HepG2 (cell line): ENCODE measurements around the gene RSAD2. TPM values are rescaled to one million over a fixed set of nuclear protein-coding genes. Genes with fewer than 3 reads are reported as not detected.

Experiments used
- ARID5B ChIP-seq: IDR thresholded peaks from 2 replicates; pipeline ENCODE4 v1.4.0; 2020; ENCODE audit warnings: mild to moderate bottlenecking, missing genetic modification reagents
- CEBPG ChIP-seq: IDR thresholded peaks from 2 replicates; pipeline ENCODE4 v1.6.1; 2016
- CREB1 ChIP-seq, 2 experiments: fragments of 450-650 bp in 1 of 2; IDR thresholded peaks; 2 replicates each; pipeline ENCODE4 v1.6.1; 2016 to 2017; ENCODE audit warnings: control low read depth in 1 of 2, mild to moderate bottlenecking in 1 of 2, missing compliant biosample characterization in 1 of 2, missing genetic modification characterization in 1 of 2
- E2F5 ChIP-seq: sonication (generic); formaldehyde crosslinking; conservative IDR thresholded peaks from 2 replicates; pipeline ENCODE4 v1.4.0; 2020; ENCODE audit warnings: missing genetic modification reagents
- ERF ChIP-seq: IDR thresholded peaks from 2 replicates; pipeline ENCODE4 v1.6.1; 2018; ENCODE audit warnings: missing biosample characterization, missing genetic modification reagents
- FOXO1 ChIP-seq: sonication (generic); formaldehyde crosslinking; IDR thresholded peaks from 2 replicates; pipeline ENCODE4 v1.4.0; 2020; ENCODE audit warnings: missing genetic modification reagents
- NKX3-1 ChIP-seq: sonication (generic); formaldehyde crosslinking; IDR thresholded peaks from 2 replicates; pipeline ENCODE4 v1.5.0; 2020; ENCODE audit warnings: missing genetic modification reagents
- NR1H2 ChIP-seq: sonication (generic); formaldehyde crosslinking; IDR thresholded peaks from 2 replicates; pipeline ENCODE4 v1.8.1; 2022; ENCODE audit warnings: low read depth, missing genetic modification reagents, borderline replicate concordance
- RARA ChIP-seq: IDR thresholded peaks from 2 replicates; pipeline ENCODE4 v1.6.1; 2016; ENCODE audit warnings: missing genetic modification reagents, missing compliant biosample characterization
- RBAK ChIP-seq: sonication (generic); formaldehyde crosslinking; IDR thresholded peaks from 2 replicates; pipeline ENCODE4 v1.5.1; 2020; ENCODE audit warnings: mild to moderate bottlenecking, missing genetic modification reagents
- RXRA ChIP-seq: sonication (generic); formaldehyde crosslinking; IDR thresholded peaks from 2 replicates; pipeline ENCODE4 v1.5.1; 2020; ENCODE audit warnings: missing genetic modification reagents
- TARDBP ChIP-seq: sonication (generic); formaldehyde crosslinking; IDR thresholded peaks from 2 replicates; pipeline ENCODE4 v1.8.0; 2022; ENCODE audit warnings: mild to moderate bottlenecking, missing genetic modification reagents
- U2AF1 ChIP-seq: fragments of 200-400 bp; formaldehyde crosslinking; optimal IDR thresholded peaks from 2 replicates; pipeline ENCODE3; 2017; ENCODE audit warnings: mild to moderate bottlenecking, low read depth, low read length
- ZBTB20 ChIP-seq: sonication (generic); formaldehyde crosslinking; IDR thresholded peaks from 2 replicates; pipeline ENCODE4 v1.8.1; 2023; ENCODE audit warnings: missing genetic modification reagents, low read depth, mild to moderate bottlenecking, borderline replicate concordance
- ZBTB40 ChIP-seq, 2 experiments: fragments of 450-650 bp in 1 of 2; sonication (generic) in 1 of 2; formaldehyde crosslinking in 1 of 2; IDR thresholded peaks; 2 replicates each; pipeline versions ENCODE4 v1.6.1 to v1.8.0; 2016 to 2022; ENCODE audit warnings: antibody characterized with exemption in 1 of 2, mild to moderate bottlenecking in 1 of 2, missing genetic modification reagents in 1 of 2
- ZNF24 ChIP-seq: fragments of 450-650 bp; IDR thresholded peaks from 2 replicates; pipeline ENCODE4 v1.6.1; 2017; ENCODE audit warnings: antibody characterized with exemption, mild to moderate bottlenecking
- ZSCAN25 ChIP-seq: sonication (generic); formaldehyde crosslinking; IDR thresholded peaks from 2 replicates; pipeline ENCODE4 v1.8.0; 2022; ENCODE audit warnings: mild to moderate bottlenecking, missing genetic modification reagents
- polyA plus RNA-seq, 8 experiments: library from polyadenylated mRNA; depleted of rRNA in 3 of 8; stranded (reverse) in 7 of 8; unstranded in 1 of 8; fragments of >200 nt; fragmentation: Illumina TruSeq in 4 of 8; extraction: Trizol in 4 of 8; gene quantifications; 2 replicates each; pipeline versions ENCODE4 v1.2.1 to v1.2.3, GENCODE V29; 2011 to 2016; ENCODE audit warnings: low read depth in 4 of 8, missing spikeins in 1 of 8, mixed read lengths in 1 of 8; ENCODE audit not compliant: insufficient read depth in 1 of 8
- total RNA-seq, 5 experiments: library from RNA; depleted of rRNA; stranded (reverse); fragments of >200 nt; fragmentation: Illumina TruSeq; extraction: Trizol; gene quantifications; 2 replicates each; pipeline ENCODE4 v1.2.3, GENCODE V29; 2016; ENCODE audit warnings: low read depth in 1 of 5

RSAD2 gene
- total and polyA plus RNA-seq, 2 of the 13 experiments (the other 11 are each of a cell fraction or from before 2014, with no cell fraction given), result 0.11 TPM; not detected in 1

DNA sequence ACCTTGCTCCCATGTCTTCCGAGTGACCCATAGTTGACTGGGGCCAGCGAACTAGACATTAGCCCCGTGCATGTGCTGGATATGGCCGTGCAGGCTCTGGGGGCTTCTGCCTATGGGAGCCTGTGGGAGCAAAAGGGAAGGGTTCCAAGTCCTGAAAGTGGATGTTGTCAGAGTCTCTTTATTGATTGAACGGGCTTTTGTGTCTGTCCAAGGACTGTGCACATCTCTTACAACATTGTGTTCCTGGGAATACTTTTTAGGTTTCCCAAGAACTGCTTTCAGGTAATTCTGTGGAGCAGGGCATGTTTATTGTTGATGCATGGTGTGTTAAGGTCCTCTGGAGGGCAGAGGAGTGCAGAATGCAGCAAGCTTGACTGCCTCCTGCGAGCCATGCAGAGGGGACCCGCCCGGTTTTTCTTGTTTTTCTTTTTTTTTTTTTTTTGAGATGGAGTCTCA is 44.7 kb downstream of the RSAD2 start (continued):
- TF ChIP-seq ZBTB20, result no peak
- no peak for TF ChIP-seq CREB1 (IDR thresholded peaks at IDR 0.05)
- TF ChIP-seq CREB1 (CRISPR knock-in tag; IDR thresholded peaks at IDR 0.05), result no peak
- TF ChIP-seq RXRA (CRISPR knock-in tag), result peak; percentile 32; the same call in 1 of the 2 replicates
- TF ChIP-seq ZSCAN25 (CRISPR knock-in tag), result no peak
- TF ChIP-seq U2AF1, result peak; percentile 2
- no peak for TF ChIP-seq E2F5
- peak; percentile 72 for TF ChIP-seq ARID5B (CRISPR knock-in tag)
- TF ChIP-seq RBAK (CRISPR knock-in tag), result no peak
- TF ChIP-seq CEBPG (CRISPR knock-in tag), result peak; percentile 36
- TF ChIP-seq FOXO1, result peak; percentile 39; the same call in 1 of the 2 replicates
- 0 out of 2 replicates have a peak, but pooled peaks have one; percentile 32 for TF ChIP-seq TARDBP (CRISPR knock-in tag)
- no peak for TF ChIP-seq NKX3-1 (CRISPR knock-in tag)
- no peak for TF ChIP-seq ZNF24
- no peak for TF ChIP-seq ZBTB40 (IDR thresholded peaks at IDR 0.05)
- no peak for TF ChIP-seq ZBTB40 (CRISPR knock-in tag; IDR thresholded peaks at IDR 0.05)
- TF ChIP-seq ERF, result 0 out of 2 replicates have a peak, but pooled peaks have one; percentile 22
- peak; percentile 96 for TF ChIP-seq RARA (CRISPR knock-in tag)
- TF ChIP-seq NR1H2, result no peak
